ENCODE data around the gene GAL.

- TF ChIP-seq CTCF (IDR thresholded peaks at IDR 0.05) (no peak), POLR2A (IDR thresholded peaks at IDR 0.05) (no peak)
Measured at GRCh38 chr11:68678031-68678441, 6.3 kb upstream of the GAL start.

Measured in Peyer's patch (tissue), 4 donors.